ENCODE measurements around the gene UBC. TPM values are rescaled to one million over a fixed set of nuclear protein-coding genes. Genes with fewer than 3 reads are reported as not detected.
"Not testable (repeated sequence)": the region's sequence is repeated elsewhere in the genome, so short reads cannot be mapped to it uniquely, and the experiment has no call there.

The UBC gene
- total RNA-seq, 1 donor from 2014 or later: 2,139 TPM

- Histone ChIP-seq H3K27me3 (ENCODE audit: control insufficient read depth, insufficient read depth, low read length) (no peaks in the 10 kb centered on the region), H3K4me3 (ENCODE audit: low read depth, low read length) (peak overlapping the region; percentile 94), H3K36me3 (ENCODE audit: control insufficient read depth, insufficient read depth, low read length) (peaks cover 16% of the 10 kb centered on the region)
- DNase-seq (ENCODE audit: low read depth): peak; percentile 50
- no peak for FAIRE-seq
- peak; percentile 46 for TF ChIP-seq CTCF (IDR thresholded peaks at IDR 0.05; ENCODE audit: insufficient read depth, low read length, severe bottlenecking)
These were observed 717 bp downstream of the UBC start for GRCh38 chr12:124913474-124914391.

DNA sequence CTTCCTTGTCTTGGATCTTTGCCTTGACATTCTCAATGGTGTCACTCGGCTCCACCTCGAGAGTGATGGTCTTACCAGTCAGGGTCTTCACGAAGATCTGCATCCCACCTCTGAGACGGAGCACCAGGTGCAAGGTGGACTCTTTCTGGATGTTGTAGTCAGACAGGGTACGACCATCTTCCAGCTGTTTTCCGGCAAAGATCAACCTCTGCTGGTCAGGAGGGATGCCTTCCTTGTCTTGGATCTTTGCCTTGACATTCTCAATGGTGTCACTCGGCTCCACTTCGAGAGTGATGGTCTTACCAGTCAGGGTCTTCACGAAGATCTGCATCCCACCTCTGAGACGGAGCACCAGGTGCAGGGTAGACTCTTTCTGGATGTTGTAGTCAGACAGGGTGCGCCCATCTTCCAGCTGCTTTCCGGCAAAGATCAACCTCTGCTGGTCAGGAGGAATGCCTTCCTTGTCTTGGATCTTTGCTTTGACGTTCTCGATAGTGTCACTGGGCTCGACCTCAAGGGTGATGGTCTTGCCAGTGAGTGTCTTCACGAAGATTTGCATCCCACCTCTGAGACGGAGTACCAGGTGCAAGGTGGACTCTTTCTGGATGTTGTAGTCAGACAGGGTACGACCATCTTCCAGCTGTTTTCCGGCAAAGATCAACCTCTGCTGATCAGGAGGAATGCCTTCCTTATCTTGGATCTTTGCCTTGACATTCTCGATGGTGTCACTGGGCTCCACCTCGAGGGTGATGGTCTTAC, 1.7 kb downstream of the UBC start:
- not testable (repeated sequence) for H3K27me3 ChIP-seq (ENCODE audit: control insufficient read depth, insufficient read depth, low read length); FAIRE-seq; DNase-seq (ENCODE audit: low read depth)
- H3K4me3 ChIP-seq (ENCODE audit: low read depth, low read length): peak overlapping the region; percentile 94
- peaks cover 16% of the 10 kb centered on the region for H3K36me3 ChIP-seq (ENCODE audit: control insufficient read depth, insufficient read depth, low read length)

DNA sequence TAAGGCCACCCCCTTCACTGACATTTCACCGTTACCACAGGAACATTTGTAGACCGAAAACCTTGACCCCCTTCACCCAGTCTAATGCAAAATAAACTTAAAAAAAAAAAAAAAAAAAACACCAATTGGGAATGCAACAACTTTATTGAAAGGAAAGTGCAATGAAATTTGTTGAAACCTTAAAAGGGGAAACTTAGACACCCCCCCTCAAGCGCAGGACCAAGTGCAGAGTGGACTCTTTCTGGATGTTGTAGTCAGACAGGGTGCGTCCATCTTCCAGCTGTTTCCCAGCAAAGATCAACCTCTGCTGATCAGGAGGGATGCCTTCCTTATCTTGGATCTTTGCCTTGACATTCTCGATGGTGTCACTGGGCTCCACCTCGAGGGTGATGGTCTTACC, 2.9 kb downstream of the UBC start:
- Histone ChIP-seq H3K36me3 (ENCODE audit: control insufficient read depth, insufficient read depth, low read length) (peaks cover 16% of the 10 kb centered on the region), H3K4me3 (ENCODE audit: low read depth, low read length) (peak overlapping the region; percentile 30)
- not testable (repeated sequence) for DNase-seq (ENCODE audit: low read depth); H3K27me3 ChIP-seq (ENCODE audit: control insufficient read depth, insufficient read depth, low read length); FAIRE-seq

GRCh38 chr12:124910561-124911478, 3.6 kb downstream of the UBC start:
- FAIRE-seq (no peak), DNase-seq (ENCODE audit: low read depth) (peak; percentile 82)
- Histone ChIP-seq H3K27me3 (ENCODE audit: control insufficient read depth, insufficient read depth, low read length) (no peaks in the 10 kb centered on the region), H3K36me3 (ENCODE audit: control insufficient read depth, insufficient read depth, low read length) (peaks cover 16% of the 10 kb centered on the region), H3K4me3 (ENCODE audit: low read depth, low read length) (no peak overlapping the region)
- TF ChIP-seq CTCF (IDR thresholded peaks at IDR 0.05; ENCODE audit: insufficient read depth, low read length, severe bottlenecking): no peak

DNA sequence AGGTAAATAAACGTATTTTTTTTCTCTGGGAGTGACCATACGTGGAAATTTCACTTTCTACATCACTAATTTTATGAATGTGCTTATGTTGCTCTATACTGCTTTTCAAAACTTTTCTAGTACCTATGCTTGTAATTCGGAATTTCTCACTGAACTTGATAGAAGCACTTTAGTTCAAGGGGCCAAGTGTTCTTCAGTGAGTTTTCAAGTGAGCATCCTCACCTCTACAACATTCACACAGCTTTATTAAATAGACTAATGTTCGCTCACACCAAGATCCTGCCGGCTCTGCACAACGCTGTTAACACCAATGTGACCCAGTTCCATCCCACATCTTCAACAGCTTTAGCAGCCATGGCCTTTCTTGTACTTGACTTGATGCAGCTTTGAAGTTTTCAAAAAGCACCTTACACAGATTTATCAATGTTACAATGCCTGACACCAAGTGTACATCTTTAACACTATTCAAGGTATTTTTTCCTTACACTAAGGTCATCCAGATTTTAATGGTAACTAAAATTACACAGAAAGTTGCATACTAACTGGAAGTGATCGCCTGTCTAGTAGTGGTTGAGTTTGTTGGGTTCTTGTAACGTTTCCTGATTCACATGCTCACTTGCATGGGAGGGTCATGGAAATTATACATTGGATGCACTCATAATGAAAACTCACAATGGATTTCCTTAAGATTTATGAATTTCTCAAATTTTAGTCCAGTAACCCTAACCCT, 4.5 kb downstream of the UBC start:
- TF ChIP-seq CTCF (IDR thresholded peaks at IDR 0.05; ENCODE audit: insufficient read depth, low read length, severe bottlenecking): no peak
- DNase-seq (ENCODE audit: low read depth): peak; percentile 83

More for the DNA sequence above, 4.5 kb downstream of the UBC start:
- peaks cover 16% of the 10 kb centered on the region for H3K36me3 ChIP-seq (ENCODE audit: control insufficient read depth, insufficient read depth, low read length)
- no peak for FAIRE-seq
- H3K27me3 ChIP-seq (ENCODE audit: control insufficient read depth, insufficient read depth, low read length): no peaks in the 10 kb centered on the region
- H3K4me3 ChIP-seq (ENCODE audit: low read depth, low read length): no peak overlapping the region
